Measurements from ENCODE around the gene ZBTB42.
A peak's percentile ranks its signal among the peaks of the same experiment; 100 is the strongest.

ZBTB42 gene

GRCh38 chr14:104782808-104783139 is 18.1 kb upstream of the ZBTB42 start:
- no peak for DNase-seq (ENCODE audit: low read depth)

DNA sequence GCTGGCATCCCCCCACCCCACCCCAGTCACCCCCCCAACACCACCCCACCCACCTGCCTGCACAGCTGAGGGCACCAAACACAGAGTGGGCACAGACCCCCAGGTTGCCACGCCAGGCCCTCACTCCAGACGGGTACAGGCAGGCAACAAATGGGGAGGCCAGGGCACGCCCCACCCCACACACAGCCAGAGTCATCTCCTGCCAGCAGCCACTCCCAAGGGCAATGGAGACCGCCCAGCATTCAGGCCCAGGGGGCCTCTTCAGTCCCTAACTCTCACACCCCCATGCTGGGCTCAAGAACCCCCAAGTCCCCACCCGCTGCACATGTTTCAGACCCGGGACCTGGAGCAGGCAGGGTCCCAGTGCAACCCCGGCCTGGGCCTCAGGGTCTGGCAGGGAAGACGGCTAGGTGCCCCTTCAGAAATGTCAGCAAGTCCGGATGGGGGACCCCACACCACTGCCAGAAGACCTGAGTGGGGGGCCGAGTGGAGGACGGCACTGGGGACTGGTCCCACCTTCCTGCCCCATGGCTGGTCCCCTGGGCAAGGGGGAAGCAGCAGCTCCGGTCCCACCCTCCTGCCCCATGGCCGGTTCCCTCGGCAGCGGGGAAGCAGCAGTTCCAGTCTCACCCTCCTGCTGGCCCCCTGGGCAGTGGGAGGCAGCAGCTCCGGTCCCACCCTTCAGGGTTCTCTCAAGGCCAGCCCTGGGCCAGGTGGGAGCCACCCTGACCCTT is 17.2 kb upstream of the ZBTB42 start:
- DNase-seq (ENCODE audit: low read depth): no peak

- no peak for DNase-seq (ENCODE audit: low read depth)
These were observed 16.7 kb upstream of the ZBTB42 start for GRCh38 chr14:104784218-104784568.

- no peak for DNase-seq (ENCODE audit: low read depth)
These were observed 15.8 kb upstream of the ZBTB42 start for GRCh38 chr14:104784846-104785707.

DNA sequence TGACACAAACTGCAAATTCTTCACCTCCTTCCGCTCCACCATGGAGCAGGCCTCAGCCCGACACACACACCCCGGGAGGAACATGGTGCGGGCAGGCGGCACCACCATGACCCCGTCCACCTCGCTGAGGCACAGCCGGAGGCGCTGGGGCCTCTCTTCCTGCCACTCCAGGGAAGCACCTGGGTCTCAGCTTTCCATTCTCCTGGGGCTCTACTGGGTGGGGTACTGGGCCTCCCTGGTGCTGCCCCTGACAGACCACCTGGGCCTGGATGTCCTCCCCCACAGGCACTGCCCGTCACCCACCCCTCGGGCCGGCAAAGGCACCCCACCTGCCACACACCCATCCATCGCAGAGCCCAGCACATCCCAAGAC is 15.2 kb upstream of the ZBTB42 start:
- DNase-seq (ENCODE audit: low read depth): no peak

- no peak for DNase-seq (ENCODE audit: low read depth)
These were observed 14.8 kb upstream of the ZBTB42 start for GRCh38 chr14:104786091-104786586.

DNA sequence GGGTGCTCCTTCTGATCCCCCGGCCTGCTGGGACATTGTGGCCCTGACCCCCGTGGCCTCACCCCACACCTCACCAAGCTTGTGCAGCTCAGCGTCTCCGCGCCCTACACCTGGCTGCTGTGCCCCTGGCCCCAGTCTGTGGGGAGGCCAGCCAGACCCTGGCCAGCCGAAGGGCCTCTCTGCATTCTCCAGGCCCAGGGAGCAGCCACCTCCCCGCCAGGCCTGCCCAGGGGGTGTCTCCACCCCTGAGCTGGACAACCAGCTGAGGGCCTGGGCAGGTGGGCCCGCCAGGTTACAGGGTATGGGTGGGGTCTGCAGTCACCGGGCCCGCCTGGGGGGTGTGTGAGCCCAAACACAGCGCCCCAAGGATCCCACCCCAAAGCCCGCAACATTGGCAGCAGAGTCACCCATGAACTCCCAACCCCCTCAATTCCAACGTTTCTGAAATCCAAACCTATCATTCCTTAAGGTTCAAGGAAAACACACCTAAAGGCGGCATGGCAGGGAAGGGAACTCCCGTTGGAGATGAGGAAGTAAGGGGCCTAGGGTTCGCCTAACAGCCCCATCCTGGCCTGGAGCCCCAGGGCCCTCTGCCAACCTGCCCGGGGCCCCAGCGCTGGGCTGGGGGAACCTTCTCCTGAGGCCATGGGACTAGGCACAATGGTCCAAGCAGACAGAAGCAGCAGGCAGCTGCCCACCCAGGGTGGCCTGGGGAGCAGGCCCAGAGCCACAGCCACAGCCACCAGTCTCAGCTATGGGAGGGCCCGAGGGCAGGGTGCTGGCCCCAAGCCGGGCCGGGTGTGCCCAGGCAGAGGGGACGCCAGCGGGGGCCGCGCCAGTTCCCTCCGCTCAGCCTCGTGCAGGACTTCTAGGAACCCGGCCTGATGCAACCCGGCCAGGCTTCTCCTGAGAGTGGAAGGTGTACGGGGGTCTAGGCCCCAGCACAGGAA is 13.9 kb upstream of the ZBTB42 start:
- no peak for DNase-seq (ENCODE audit: low read depth)

DNA sequence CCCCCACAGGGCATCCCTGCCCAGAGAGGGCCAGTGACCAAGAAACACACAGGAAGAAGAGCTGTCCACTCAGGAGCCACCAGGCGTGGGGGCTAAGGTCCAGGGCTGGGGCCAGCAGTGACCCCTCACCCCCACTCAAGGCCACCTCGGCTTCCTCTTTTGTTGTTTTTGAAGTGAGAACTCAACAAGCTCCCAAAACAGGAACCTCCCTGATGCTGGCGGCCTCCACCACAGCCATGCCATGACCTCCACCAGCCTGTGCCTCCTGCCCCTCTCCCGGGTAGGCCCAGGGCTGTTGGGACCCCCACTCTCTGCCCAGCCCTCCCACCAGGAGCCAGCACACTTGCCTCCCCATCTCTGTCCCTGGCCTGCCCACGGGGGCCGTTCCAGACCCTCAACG is 13.2 kb upstream of the ZBTB42 start:
- DNase-seq (ENCODE audit: low read depth): no peak

DNA sequence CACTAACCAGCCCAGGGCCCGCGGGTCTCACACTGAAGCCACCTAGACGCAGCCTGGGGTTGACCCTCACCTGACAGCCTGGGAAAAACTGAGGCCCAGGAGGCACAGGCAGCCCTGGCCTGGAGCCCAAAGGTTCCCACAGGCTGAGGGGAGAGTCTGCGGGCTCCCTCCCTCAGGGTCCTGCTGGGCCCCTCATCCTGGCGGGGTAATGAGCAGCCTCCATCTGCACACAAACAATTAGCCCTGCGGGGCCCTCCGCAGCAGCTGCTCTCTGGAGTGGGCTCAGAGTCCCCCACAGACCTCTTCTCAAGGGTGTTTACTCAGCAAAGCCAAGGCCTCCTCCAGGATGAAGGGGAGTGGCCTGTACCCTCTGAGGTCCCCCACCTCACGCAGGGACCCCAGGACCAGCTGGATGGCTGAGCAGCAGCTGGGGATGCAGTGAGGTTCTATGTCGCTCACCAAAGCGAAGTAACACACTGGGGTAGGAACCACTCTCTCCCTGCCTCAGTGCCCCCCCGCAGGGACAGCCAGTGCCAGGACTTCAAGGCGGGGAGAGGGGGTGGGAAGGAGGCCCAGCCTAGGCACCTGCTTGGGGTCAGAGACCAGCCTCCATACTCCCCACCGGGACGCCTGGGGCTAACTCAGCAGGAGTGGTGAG is 12.6 kb upstream of the ZBTB42 start:
- no peak for DNase-seq (ENCODE audit: low read depth)

- no peak for DNase-seq (ENCODE audit: low read depth)
These were observed 11.8 kb upstream of the ZBTB42 start for GRCh38 chr14:104788873-104789663.

- no peak for DNase-seq (ENCODE audit: low read depth)
These were observed 10.9 kb upstream of the ZBTB42 start for GRCh38 chr14:104789752-104790743.

GRCh38 chr14:104791425-104791824 is 9.5 kb upstream of the ZBTB42 start:
- DNase-seq (ENCODE audit: low read depth): no peak

DNA sequence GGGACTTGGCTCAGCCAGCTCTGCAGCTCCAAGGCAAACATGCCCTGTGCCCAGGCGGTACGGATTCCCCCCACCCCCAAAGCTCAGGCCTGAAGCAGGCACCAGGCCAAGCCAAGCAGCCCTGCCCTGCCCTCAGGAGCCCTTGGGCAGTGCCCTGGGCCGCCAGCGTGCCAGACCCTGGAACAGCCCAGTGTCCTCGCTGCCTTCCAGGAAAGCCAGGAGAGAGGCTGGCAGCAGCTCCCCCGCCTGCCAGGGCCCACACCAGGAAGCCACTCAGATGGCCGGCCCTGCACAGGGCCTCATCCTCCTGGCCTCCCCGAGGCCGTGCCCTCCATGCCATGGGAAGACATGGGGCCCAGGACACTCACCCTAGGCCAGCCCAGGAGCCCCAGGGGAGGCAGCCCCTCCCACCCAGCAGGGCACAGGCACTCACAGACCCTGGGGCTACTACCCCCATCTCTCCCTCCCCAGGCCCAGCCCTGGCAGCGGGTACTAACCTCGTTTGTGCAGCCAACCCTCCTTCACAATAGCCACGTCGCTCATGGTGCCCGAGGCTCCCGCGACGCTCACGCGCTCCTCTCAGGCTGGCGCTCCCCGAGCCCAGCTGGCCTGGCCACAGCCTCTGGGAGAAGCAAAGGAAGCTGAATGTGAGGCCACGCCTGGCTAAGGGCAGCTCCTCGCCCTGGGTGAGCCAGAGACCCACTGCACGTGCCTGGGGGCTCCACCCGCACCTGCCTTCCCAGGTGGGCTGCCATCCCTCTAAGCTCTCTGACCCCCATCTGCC is 8.6 kb upstream of the ZBTB42 start:
- DNase-seq (ENCODE audit: low read depth): no peak

GRCh38 chr14:104792945-104793702 is 7.8 kb upstream of the ZBTB42 start:
- DNase-seq (ENCODE audit: low read depth): no peak

DNA sequence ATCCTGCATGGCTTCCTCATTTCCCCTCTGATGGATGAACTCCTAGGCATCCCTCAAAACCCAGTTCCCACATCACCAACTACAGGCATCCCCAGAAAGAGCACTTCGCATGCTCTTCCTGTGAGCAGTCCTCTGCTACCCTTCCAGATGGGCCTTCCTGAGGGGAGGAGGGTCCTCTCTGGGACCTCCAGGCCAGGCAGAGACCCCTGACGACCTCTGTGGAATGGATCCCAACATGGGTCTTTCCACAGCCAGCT is 7.3 kb upstream of the ZBTB42 start:
- no peak for DNase-seq (ENCODE audit: low read depth)

GRCh38 chr14:104794099-104794498 is 6.8 kb upstream of the ZBTB42 start:
- peak; percentile 43 for DNase-seq (ENCODE audit: low read depth)

- no peak for DNase-seq (ENCODE audit: low read depth)
These were observed 6.3 kb upstream of the ZBTB42 start for GRCh38 chr14:104794631-104794992.

GRCh38 chr14:104794993-104795780 is 5.7 kb upstream of the ZBTB42 start, which contains the start of gene AKT1:
AKT1 (minus strand) TSS chr14:104795748; CDS start chr14:104792643, 3,105 bp downstream.
- no peak for DNase-seq (ENCODE audit: low read depth)

All from fibroblast of the conjunctiva (primary cell).